Endothelial cell of umbilical vein (primary cell): ENCODE data around the gene PRRC2B. TPM values are rescaled to one million over a fixed set of nuclear protein-coding genes. Genes with fewer than 3 reads are reported as not detected.

Experiments used
- BruUV-seq: library from RNA; stranded (reverse); fragments of 400-500 nt; replicated peaks from 2 replicates; lab custom pipeline; 2021; lab: Mats Ljungman, UMichigan
- CTCF ChIA-PET: fragments of 300-600, 350-600 bp; sonication (Branson Sonifier 250); formaldehyde crosslinking; loops from one replicate; lab custom pipeline; 2021; ENCODE audit warnings: antibody characterized with exemption, inconsistent platforms; lab: Charles Lee
- POLR2A ChIA-PET: fragments of 300-600, 350-600 bp; sonication (Branson Sonifier 250); formaldehyde crosslinking; loops from one replicate; lab custom pipeline; 2021; ENCODE audit warnings: antibody characterized with exemption, inconsistent platforms; lab: Charles Lee
- DNase-seq: peaks from one replicate; pipeline ENCODE4 v3.0.0-alpha.2; 2011; ENCODE audit warnings: low read depth, low spot score
- FAIRE-seq: peaks from 2 replicates; lab custom pipeline; 2011; peaks lifted over from hg19 to GRCh38; lab: Jason Lieb, UNC
- H2AFZ ChIP-seq: 2 replicates; pipeline ENCODE4 v1.6.0; 2012; ENCODE audit warnings: low read depth, low read length, control low read depth, inconsistent platforms
- H3K27ac ChIP-seq: 2 replicates; pipeline ENCODE4 v1.5.1; 2011; ENCODE audit warnings: low read depth, mild to moderate bottlenecking, control low read depth, low read length, moderate library complexity; ENCODE audit not compliant: insufficient read depth
- H3K27me3 ChIP-seq, 2 experiments: 2 replicates each; pipeline versions ENCODE4 v1.6.0 to v1.6.1; 2011; ENCODE audit warnings: low read length in 2 of 2, mixed read lengths in 1 of 2; ENCODE audit not compliant: control insufficient read depth in 2 of 2, insufficient read depth in 2 of 2
- H3K36me3 ChIP-seq, 2 experiments: 2 replicates in 1 of 2; 3 replicates in 1 of 2; pipeline ENCODE4 v1.5.1; 2011; ENCODE audit warnings: low read length in 2 of 2, mild to moderate bottlenecking in 1 of 2, moderate library complexity in 1 of 2; ENCODE audit not compliant: control insufficient read depth in 2 of 2, insufficient read depth in 2 of 2; ENCODE audit errors: extremely low read depth in 1 of 2
- H3K4me1 ChIP-seq: 3 replicates; pipeline ENCODE4 v1.5.1; 2011; ENCODE audit warnings: mild to moderate bottlenecking, low read length; ENCODE audit not compliant: control insufficient read depth, insufficient read depth; ENCODE audit errors: extremely low read depth
- H3K4me2 ChIP-seq: 2 replicates; pipeline ENCODE4 v1.6.1; 2011; ENCODE audit warnings: low read length, control low read depth, mixed read lengths; ENCODE audit not compliant: insufficient read depth
- H3K4me3 ChIP-seq, 3 experiments: fragments of 200-600 bp in 1 of 3; sonication (generic), shearing (Covaris generic) in 1 of 3; replicated peaks in 1 of 3; 2 replicates each; pipeline ENCODE4 v1.5.1; 2011 to 2016; ENCODE audit warnings: control low read depth in 3 of 3, low read length in 3 of 3, mild to moderate bottlenecking in 2 of 3, inconsistent platforms in 1 of 3, low read depth in 1 of 3, moderate library complexity in 1 of 3; ENCODE audit not compliant: insufficient read depth in 1 of 3
- H3K79me2 ChIP-seq: 2 replicates; pipeline ENCODE4 v1.6.0; 2012; ENCODE audit warnings: low read length, inconsistent platforms; ENCODE audit not compliant: control insufficient read depth, insufficient read depth
- H3K9ac ChIP-seq: replicated peaks from 2 replicates; pipeline ENCODE3; 2011; ENCODE audit warnings: low read length, control low read depth; ENCODE audit not compliant: insufficient read depth; ENCODE audit errors: extremely low read depth
- H3K9me1 ChIP-seq: replicated peaks from 3 replicates; pipeline ENCODE4 v1.6.0; 2011; ENCODE audit warnings: mild to moderate bottlenecking, low read length; ENCODE audit not compliant: control insufficient read depth, insufficient read depth; ENCODE audit errors: extremely low read depth
- H3K9me3 ChIP-seq: replicated peaks from 2 replicates; pipeline ENCODE4 v1.5.1; 2012; ENCODE audit warnings: low read length, inconsistent platforms; ENCODE audit not compliant: control insufficient read depth, insufficient read depth
- H4K20me1 ChIP-seq: replicated peaks from 2 replicates; pipeline ENCODE3; 2011; ENCODE audit warnings: mild to moderate bottlenecking, low read length; ENCODE audit not compliant: control insufficient read depth, insufficient read depth; ENCODE audit errors: extremely low read depth
- CTCF ChIP-seq, 2 donors: IDR thresholded peaks; 1 replicate in 1 of 2; 2 replicates in 1 of 2; pipeline ENCODE4 v1.5.1; 2011; ENCODE audit warnings: low read length in 2 of 2, mild to moderate bottlenecking in 2 of 2, moderate library complexity in 2 of 2, control low read depth in 1 of 2, inconsistent platforms in 1 of 2, low read depth in 1 of 2; ENCODE audit not compliant: insufficient read depth in 1 of 2; ENCODE audit errors: extremely low read depth in 1 of 2
- EZH2 ChIP-seq: IDR thresholded peaks from 2 replicates; pipeline ENCODE4 v1.6.1; 2012; ENCODE audit warnings: borderline replicate concordance, low read depth, mild to moderate bottlenecking, moderate library complexity, low read length, inconsistent platforms; ENCODE audit not compliant: severe bottlenecking
- FOS ChIP-seq: IDR thresholded peaks from 2 replicates; pipeline ENCODE4 v1.6.1; 2011; ENCODE audit warnings: mild to moderate bottlenecking, low read length, moderate library complexity, borderline replicate concordance; ENCODE audit not compliant: insufficient read depth
- GATA2 ChIP-seq: IDR thresholded peaks from 2 replicates; pipeline ENCODE4 v1.7.0; 2011; ENCODE audit warnings: low read depth, mild to moderate bottlenecking, moderate library complexity, mixed read lengths, low read length; ENCODE audit not compliant: insufficient read length, insufficient read depth
- JUN ChIP-seq: IDR thresholded peaks from 2 replicates; pipeline ENCODE4 v1.6.1; 2011; ENCODE audit warnings: borderline replicate concordance, low read depth; ENCODE audit not compliant: insufficient read length, insufficient read depth
- MAX ChIP-seq: IDR thresholded peaks from 2 replicates; pipeline ENCODE4 v1.6.1; 2011; ENCODE audit not compliant: insufficient read depth, insufficient read length
- MYC ChIP-seq: IDR thresholded peaks from one replicate; pipeline ENCODE4 v1.6.1; 2011; ENCODE audit warnings: mild to moderate bottlenecking, low read depth, low read length
- POLR2A ChIP-seq: IDR thresholded peaks from 2 replicates; pipeline ENCODE4 v1.6.1; 2012; ENCODE audit warnings: low read depth, mild to moderate bottlenecking, control low read depth, low read length
- POLR2AphosphoS5 ChIP-seq: IDR thresholded peaks from 2 replicates; pipeline ENCODE4 v1.6.1; 2012; ENCODE audit warnings: low read depth, mild to moderate bottlenecking, control low read depth, low read length, moderate library complexity; ENCODE audit not compliant: insufficient read depth
- dilution Hi-C: fragments of 300-500 bp; cut with MboI; formaldehyde crosslinking; loops from one replicate; pipeline ENCODE4 v1.15.0; 2019; ENCODE audit warnings: low sequenced_read_pairs; ENCODE audit not compliant: extremely low pct_ligation_motif_present
- intact Hi-C: fragments of 100-400 bp; cut with micrococcal nuclease; formaldehyde crosslinking; loops from one replicate; pipeline ENCODE4 v1.10.0; 2022
- polyA plus RNA-seq, 4 experiments: library from polyadenylated mRNA; depleted of rRNA in 3 of 4; stranded (reverse) in 3 of 4; unstranded in 1 of 4; fragments of >200 nt; gene quantifications; 2 replicates each; pipeline versions ENCODE4 v1.2.1 to v1.2.3, GENCODE V29; 2011 to 2012; ENCODE audit warnings: missing spikeins in 1 of 4
- total RNA-seq: library from RNA; stranded (reverse); gene quantifications from 2 replicates; pipeline ENCODE4 v1.2.3, GENCODE V29; 2021

PRRC2B gene
- total and polyA plus RNA-seq, 2 donors (not counting 3 experiments of a cell fraction or from before 2014, with no cell fraction given) = 35.6 to 256 TPM

- H2AFZ ChIP-seq = no peak overlapping the region
- H3K9me3 ChIP-seq = no peaks in the 10 kb centered on the region
- no peak overlapping the region for H3K4me3 ChIP-seq
- ChIA-PET CTCF (interaction anchor here (0.7 kb wide), 1 partner anchor 37 kb away, joined by 3 read pairs; no protein-coding TSS in a partner anchor), POLR2A (no interaction called here)
- no peaks in the 10 kb centered on the region for H3K79me2 ChIP-seq
- no TSS peak for BruUV-seq
- intact Hi-C loops (no loop called here), dilution Hi-C loops (no loop called here)
- H4K20me1 ChIP-seq = no peaks in the 10 kb centered on the region
- no peaks in the 10 kb centered on the region for H3K27me3 ChIP-seq
- H3K4me2 ChIP-seq = no peak overlapping the region
- no peaks in the 10 kb centered on the region for H3K9me1 ChIP-seq
- no peak for FAIRE-seq
- TF ChIP-seq FOS (no peak), GATA2 (no peak), POLR2AphosphoS5 (no peak), MAX (no peak), EZH2 (no peak), MYC (no peak), CTCF (IDR thresholded peaks at IDR 0.05; ENCODE audit: extremely low read depth in 1 of 2, insufficient read depth in 1 of 2, low read depth in 1 of 2, low read length in 2 of 2) (no peak), POLR2A (no peak), JUN (no peak)
- H3K9ac ChIP-seq = no peak overlapping the region
- DNase-seq = no peak
- no peaks in the 10 kb centered on the region for H3K4me1 ChIP-seq
- H3K27ac ChIP-seq = no peak overlapping the region
- H3K36me3 ChIP-seq = peaks cover 53 to 89% of the 10 kb centered on the region in 2 experiments
Observed at GRCh38 chr9:131494296-131494870, 100.5 kb downstream of the PRRC2B start.
